IPS-NIHi7 (cell line): ENCODE results near the gene PGAM2.

Experiments used
- DNase-seq: peaks from one replicate; pipeline ENCODE4 v3.0.0; 2012; ENCODE audit warnings: mixed read lengths; ENCODE audit errors: extremely low spot score

PGAM2 gene

GRCh38 chr7:44065431-44066110, at the start of gene PGAM2:
PGAM2 (minus strand) TSS chr7:44065567; CDS start chr7:44065529, 38 bp downstream.
- peak; percentile 74 for DNase-seq

- no peak for DNase-seq
Observed at GRCh38 chr7:44114586-44115310, 49.4 kb upstream of the PGAM2 start.

GRCh38 chr7:44113764-44114354, 48.5 kb upstream of the PGAM2 start:
- DNase-seq, result no peak

GRCh38 chr7:44112997-44113763, 47.8 kb upstream of the PGAM2 start:
- DNase-seq, result peak; percentile 35

- peak; percentile 65 for DNase-seq
Observed at GRCh38 chr7:44112231-44112996, 47.0 kb upstream of the PGAM2 start.

GRCh38 chr7:44111761-44112160, 46.4 kb upstream of the PGAM2 start:
- DNase-seq, result no peak

- DNase-seq, result no peak
Observed at GRCh38 chr7:44110719-44111635, 45.6 kb upstream of the PGAM2 start.

GRCh38 chr7:44109991-44110390, 44.6 kb upstream of the PGAM2 start:
- no peak for DNase-seq

GRCh38 chr7:44108768-44109750, 43.7 kb upstream of the PGAM2 start:
- DNase-seq, result no peak

GRCh38 chr7:44107961-44108767, 42.8 kb upstream of the PGAM2 start:
- no peak for DNase-seq

- no peak for DNase-seq
Observed at GRCh38 chr7:44107116-44107960, 42.0 kb upstream of the PGAM2 start.

- DNase-seq, result no peak
Observed at GRCh38 chr7:44106311-44107065, 41.1 kb upstream of the PGAM2 start.

GRCh38 chr7:44105832-44106231, 40.5 kb upstream of the PGAM2 start:
- no peak for DNase-seq

GRCh38 chr7:44104860-44105771, 39.7 kb upstream of the PGAM2 start:
- peak; percentile 51 for DNase-seq
